HCT116 (cell line): ENCODE data around the gene TGM1. TPM values are rescaled to one million over a fixed set of nuclear protein-coding genes. Genes with fewer than 3 reads are reported as not detected.

Experiments used
- ATAC-seq: fragments of 200-7000 bp; cut with Tn5 transposase; 2 replicates; pipeline ENCODE4 v1.9.1; 2020; ENCODE audit warnings: mild to moderate bottlenecking, moderate library complexity
- BruUV-seq: library from RNA; stranded (reverse); fragments of 400-500 nt; replicated peaks from 2 replicates; lab custom pipeline; 2021; lab: Mats Ljungman, UMichigan
- CTCF ChIA-PET: fragments of 300-600 bp; sonication (Branson Sonifier 250); formaldehyde crosslinking; loops from one replicate; lab custom pipeline; 2021; ENCODE audit warnings: antibody characterized with exemption; lab: Charles Lee
- POLR2A ChIA-PET: fragments of 300-600, 350-600 bp; sonication (Branson Sonifier 250); formaldehyde crosslinking; loops from one replicate; lab custom pipeline; 2021; ENCODE audit warnings: antibody characterized with exemption; lab: Charles Lee
- RAD21 ChIA-PET, 2 experiments: fragments of 300-600 bp; sonication (Branson Sonifier 250); formaldehyde crosslinking; loops; one replicate each; lab custom pipeline; 2023; ENCODE audit warnings: low total read pairs in 2 of 2; ENCODE audit not compliant: uncharacterized antibody in 2 of 2, unreplicated experiment in 2 of 2, low non-redundant PET in 1 of 2; lab: Charles Lee
- DNase-seq: peaks from one replicate; pipeline ENCODE4 v3.0.0-alpha.2; 2010; ENCODE audit warnings: low read depth, low spot score
- H2AFZ ChIP-seq: fragments of 200-600 bp; shearing (Covaris generic), sonication (generic); 2 replicates; pipeline ENCODE4 v1.6.1; 2017; ENCODE audit warnings: low read depth, mixed run types, mixed read lengths, antibody characterized with exemption, low read length; ENCODE audit not compliant: poor library complexity, severe bottlenecking
- H3K27ac ChIP-seq: 2 replicates; pipeline ENCODE4 v1.5.1; 2012; ENCODE audit warnings: low read depth, low read length
- H3K27me3 ChIP-seq: fragments of 200-600 bp; sonication (generic); 2 replicates; pipeline ENCODE4 v1.6.1; 2016; ENCODE audit warnings: mixed run types, low read length, mixed read lengths; ENCODE audit not compliant: insufficient read depth
- H3K36me3 ChIP-seq, 2 experiments: fragments of 200-500 bp in 1 of 2; fragments of 200-600 bp in 1 of 2; sonication (Bioruptor generic) in 1 of 2; sonication (generic) in 1 of 2; 2 replicates each; pipeline versions ENCODE4 v1.5.1 to v1.6.1; 2014 to 2016; ENCODE audit warnings: low read length in 2 of 2, inconsistent platforms in 1 of 2, mixed read lengths in 1 of 2, mixed run types in 1 of 2; ENCODE audit not compliant: insufficient read depth in 2 of 2, control insufficient read depth in 1 of 2
- H3K4me1 ChIP-seq, 2 experiments: fragments of 200-600 bp in 1 of 2; sonication (generic) in 1 of 2; 2 replicates each; pipeline versions ENCODE4 v1.5.1 to v1.6.1; 2012 to 2017; ENCODE audit warnings: low read length in 2 of 2, inconsistent platforms in 1 of 2, mild to moderate bottlenecking in 1 of 2, mixed read lengths in 1 of 2, mixed run types in 1 of 2, moderate library complexity in 1 of 2; ENCODE audit not compliant: insufficient read depth in 2 of 2, control insufficient read depth in 1 of 2
- H3K4me2 ChIP-seq: fragments of 200-600 bp; sonication (generic); 2 replicates; pipeline ENCODE4 v1.6.1; 2017; ENCODE audit warnings: mixed run types, low read length, mixed read lengths
- H3K4me3 ChIP-seq, 2 experiments: fragments of 200-600 bp in 1 of 2; sonication (generic) in 1 of 2; replicated peaks in 1 of 2; 2 replicates each; pipeline ENCODE4 v1.5.1; 2011 to 2016; ENCODE audit warnings: low read length in 2 of 2, control low read depth in 1 of 2, low read depth in 1 of 2, mild to moderate bottlenecking in 1 of 2, mixed read lengths in 1 of 2, mixed run types in 1 of 2
- H3K79me2 ChIP-seq: fragments of 200-600 bp; sonication (generic); 2 replicates; pipeline ENCODE4 v1.6.1; 2017; ENCODE audit warnings: mild to moderate bottlenecking, mixed run types, low read length, moderate library complexity, mixed read lengths; ENCODE audit not compliant: insufficient read depth
- H3K9ac ChIP-seq: fragments of 200-600 bp; sonication (generic); 2 replicates; pipeline ENCODE4 v1.6.1; 2016; ENCODE audit warnings: low read length, mixed read lengths
- H3K9me2 ChIP-seq: fragments of 200-600 bp; sonication (generic), shearing (Covaris generic); 2 replicates; pipeline ENCODE4 v1.6.1; 2017; ENCODE audit warnings: mixed run types, mild to moderate bottlenecking, moderate library complexity; ENCODE audit not compliant: insufficient read depth
- H3K9me3 ChIP-seq, 2 experiments: fragments of 200-500 bp in 1 of 2; fragments of 200-600 bp in 1 of 2; sonication (Bioruptor generic) in 1 of 2; sonication (generic) in 1 of 2; 2 replicates each; pipeline ENCODE4 v1.6.1; 2014 to 2017; ENCODE audit warnings: low read length in 2 of 2, mixed read lengths in 2 of 2, inconsistent platforms in 1 of 2, low read depth in 1 of 2, mild to moderate bottlenecking in 1 of 2, mixed run types in 1 of 2, moderate library complexity in 1 of 2; ENCODE audit not compliant: control insufficient read depth in 1 of 2, insufficient read depth in 1 of 2
- H4K20me1 ChIP-seq: fragments of 200-600 bp; sonication (generic), shearing (Covaris generic); 2 replicates; pipeline ENCODE4 v1.6.1; 2017; ENCODE audit warnings: mixed run types, mild to moderate bottlenecking, moderate library complexity; ENCODE audit not compliant: insufficient read depth
- ATF3 ChIP-seq: IDR thresholded peaks from 2 replicates; pipeline ENCODE4 v1.6.1; 2012
- CBX3 ChIP-seq: IDR thresholded peaks from 2 replicates; pipeline ENCODE4 v1.6.1; 2012; ENCODE audit warnings: low read depth
- CEBPB ChIP-seq: IDR thresholded peaks from 2 replicates; pipeline ENCODE4 v1.6.1; 2012; ENCODE audit warnings: low read depth
- CTCF ChIP-seq, 3 experiments: fragments of 200-600 bp in 1 of 3; sonication (generic) in 1 of 3; IDR thresholded peaks in 2 of 3; conservative IDR thresholded peaks in 1 of 3; 2 replicates each; pipeline ENCODE4 v1.5.1; 2012 to 2017; ENCODE audit warnings: low read depth in 2 of 3, low read length in 2 of 3, antibody characterized with exemption in 1 of 3, borderline replicate concordance in 1 of 3, control low read depth in 1 of 3, mild to moderate bottlenecking in 1 of 3, mixed read lengths in 1 of 3, mixed run types in 1 of 3, moderate library complexity in 1 of 3; ENCODE audit not compliant: insufficient read depth in 1 of 3
- EGR1 ChIP-seq: IDR thresholded peaks from 2 replicates; pipeline ENCODE4 v1.6.1; 2012; ENCODE audit warnings: low read depth
- ELF1 ChIP-seq: IDR thresholded peaks from 2 replicates; pipeline ENCODE4 v1.6.1; 2012; ENCODE audit warnings: low read depth, borderline replicate concordance
- FOSL1 ChIP-seq: IDR thresholded peaks from 2 replicates; pipeline ENCODE4 v1.6.1; 2012; ENCODE audit warnings: low read depth
- POLR2AphosphoS5 ChIP-seq: IDR thresholded peaks from 2 replicates; pipeline ENCODE4 v1.6.1; 2011; ENCODE audit warnings: mild to moderate bottlenecking, low read depth, low read length, moderate library complexity
- REST ChIP-seq: IDR thresholded peaks from 2 replicates; pipeline ENCODE4 v1.6.1; 2012; ENCODE audit warnings: low read depth
- intact Hi-C: fragments of 100-400 bp; cut with micrococcal nuclease; formaldehyde crosslinking; loops from 2 replicates; pipeline ENCODE4 v1.10.0; 2022
- total RNA-seq: library from RNA; stranded (reverse); gene quantifications from one replicate; pipeline ENCODE4 v1.2.1, GENCODE V29; 2021; ENCODE audit not compliant: unreplicated experiment

TGM1 gene
- total RNA-seq, 1 experiment from 2014 or later = 5.6 TPM

GRCh38 chr14:24269368-24269767 lies 6.4 kb upstream of the TGM1 start (continued):
- TF ChIP-seq POLR2AphosphoS5 (no peak), EGR1 (no peak)

GRCh38 chr14:24268225-24268624 lies 5.2 kb upstream of the TGM1 start:
- Histone ChIP-seq H3K36me3 (no peaks in the 10 kb centered on the region; a peak in 1 of 4 replicates), H3K27me3 (no peaks in the 10 kb centered on the region), H3K9me2 (no peaks in the 10 kb centered on the region), H3K4me1 (peaks cover 5 to 17% of the 10 kb centered on the region in 2 experiments; a peak in 3 of 4 replicates), H2AFZ (no peak overlapping the region), H3K4me3 (no peak overlapping the region), H4K20me1 (no peaks in the 10 kb centered on the region), H3K9ac (no peak overlapping the region), H3K9me3 (no peaks in the 10 kb centered on the region)
- CTCF ChIA-PET = interaction anchor here (0.7 kb wide), 1 partner anchor 168 kb away, joined by 3 read pairs; no protein-coding TSS in a partner anchor
- BruUV-seq = no TSS peak
- no peak for DNase-seq
- POLR2A ChIA-PET = no interaction called here
- intact Hi-C loops = no loop called here
- TF ChIP-seq CTCF (IDR thresholded peaks at IDR 0.05 in 2 of 3, conservative IDR thresholded peaks at IDR 0.05 in 1 of 3; ENCODE audit: borderline replicate concordance in 1 of 3, insufficient read depth in 1 of 3, low read depth in 2 of 3, low read length in 2 of 3) (no peak), REST (no peak), CEBPB (no peak), CBX3 (no peak), ELF1 (no peak), FOSL1 (no peak), ATF3 (no peak)
- TF ChIP-seq, all 23 proteins: peak for 0
- Histone ChIP-seq H3K27ac (no peak overlapping the region), H3K4me2 (no peak overlapping the region), H3K79me2 (peaks cover 4% of the 10 kb centered on the region; the same call in 1 of the 2 replicates)
- RAD21 ChIA-PET = no interaction called here
- ATAC-seq = no peak
